Measurements from ENCODE around the gene RAPGEF1. TPM values are rescaled to one million over a fixed set of nuclear protein-coding genes. Genes with fewer than 3 reads are reported as not detected.
A peak's percentile ranks its signal among the peaks of the same experiment; 100 is the strongest.

RAPGEF1 gene
- total and polyA plus RNA-seq, 2 experiments from 2014 or later, result 9.9 to 82.8 TPM

DNA sequence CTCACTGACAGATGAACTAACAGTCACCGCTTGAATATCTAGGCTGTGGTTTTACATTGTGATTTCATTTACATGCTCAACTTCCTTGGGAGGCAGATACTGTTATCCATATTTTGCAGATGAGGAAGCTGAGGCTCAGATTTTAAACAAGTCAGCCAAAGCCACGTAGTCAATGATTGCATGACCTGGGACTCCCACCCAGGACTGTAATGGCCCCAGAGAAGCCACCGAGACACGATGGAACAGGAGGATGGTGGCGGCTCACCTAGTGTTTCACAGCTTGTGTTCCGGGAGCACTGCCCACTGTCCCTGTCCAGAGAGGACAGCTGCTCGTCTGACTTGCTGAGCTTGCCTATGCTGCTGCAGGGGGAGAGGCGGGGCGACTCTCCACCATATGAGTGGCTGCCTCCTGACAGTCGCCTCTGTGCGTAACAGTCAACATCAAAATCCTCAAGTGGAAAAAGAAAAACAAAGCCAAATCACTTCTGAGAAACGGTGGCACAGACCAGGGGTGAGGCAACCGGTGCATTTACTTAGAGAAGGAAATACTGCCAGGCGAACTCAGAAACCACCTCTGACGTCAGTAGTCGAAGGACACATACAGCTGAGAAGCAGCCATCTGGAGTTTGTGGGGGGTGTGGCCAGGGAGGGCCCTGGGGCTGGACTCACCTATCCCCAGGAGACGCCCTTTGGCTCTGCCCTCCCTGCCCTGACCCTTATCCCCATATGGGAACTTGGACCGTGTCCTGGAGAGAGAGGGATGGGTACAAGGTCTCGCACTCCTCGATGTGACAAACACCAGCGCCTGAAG, 112.0 kb downstream of the RAPGEF1 start:
- Histone ChIP-seq H2AFZ (no peak overlapping the region), H3K4me1 (ENCODE audit: insufficient read depth) (peaks cover 13% of the 10 kb centered on the region; the same call in 1 of the 2 replicates), H3K79me2 (replicated peaks; ENCODE audit: insufficient read depth) (no peaks in the 10 kb centered on the region), H3K27me3 (ENCODE audit: insufficient read depth) (no peaks in the 10 kb centered on the region), H3K4me2 (no peak overlapping the region), H3F3A (replicated peaks; ENCODE audit: low read depth) (no peaks in the 10 kb centered on the region), H3K4me3 (no peak overlapping the region), H3K9me2 (ENCODE audit: insufficient read depth) (no peaks in the 10 kb centered on the region), H4K20me1 (replicated peaks; ENCODE audit: insufficient read depth) (peaks cover 3% of the 10 kb centered on the region; the same call in 1 of the 2 replicates), H3K27ac (ENCODE audit: low read depth) (peak overlapping the region; percentile 45; the same call in 1 of the 2 replicates), H3K36me3 (ENCODE audit: insufficient read depth) (peaks cover 15% of the 10 kb centered on the region; the same call in 1 of the 2 replicates)
- DNase-seq (ENCODE audit: low spot score) (no peak), ATAC-seq (peak; percentile 62)
- H3K4me3 Mint-ChIP-seq, result no peak overlapping the region
- H3K4me1 Mint-ChIP-seq, result peaks cover 21% of the 10 kb centered on the region
- H3K9me3 Mint-ChIP-seq, result no peaks in the 10 kb centered on the region
- H3K27me3 Mint-ChIP-seq (ENCODE audit: insufficient read depth, low read depth, poor library complexity), result peaks cover 7% of the 10 kb centered on the region
- no peak overlapping the region for H3K27ac Mint-ChIP-seq
- H3K36me3 Mint-ChIP-seq (ENCODE audit: low read depth), result peaks cover 16% of the 10 kb centered on the region; the same call in 2 of the 3 replicates
- TF ChIP-seq, protein P1, sequence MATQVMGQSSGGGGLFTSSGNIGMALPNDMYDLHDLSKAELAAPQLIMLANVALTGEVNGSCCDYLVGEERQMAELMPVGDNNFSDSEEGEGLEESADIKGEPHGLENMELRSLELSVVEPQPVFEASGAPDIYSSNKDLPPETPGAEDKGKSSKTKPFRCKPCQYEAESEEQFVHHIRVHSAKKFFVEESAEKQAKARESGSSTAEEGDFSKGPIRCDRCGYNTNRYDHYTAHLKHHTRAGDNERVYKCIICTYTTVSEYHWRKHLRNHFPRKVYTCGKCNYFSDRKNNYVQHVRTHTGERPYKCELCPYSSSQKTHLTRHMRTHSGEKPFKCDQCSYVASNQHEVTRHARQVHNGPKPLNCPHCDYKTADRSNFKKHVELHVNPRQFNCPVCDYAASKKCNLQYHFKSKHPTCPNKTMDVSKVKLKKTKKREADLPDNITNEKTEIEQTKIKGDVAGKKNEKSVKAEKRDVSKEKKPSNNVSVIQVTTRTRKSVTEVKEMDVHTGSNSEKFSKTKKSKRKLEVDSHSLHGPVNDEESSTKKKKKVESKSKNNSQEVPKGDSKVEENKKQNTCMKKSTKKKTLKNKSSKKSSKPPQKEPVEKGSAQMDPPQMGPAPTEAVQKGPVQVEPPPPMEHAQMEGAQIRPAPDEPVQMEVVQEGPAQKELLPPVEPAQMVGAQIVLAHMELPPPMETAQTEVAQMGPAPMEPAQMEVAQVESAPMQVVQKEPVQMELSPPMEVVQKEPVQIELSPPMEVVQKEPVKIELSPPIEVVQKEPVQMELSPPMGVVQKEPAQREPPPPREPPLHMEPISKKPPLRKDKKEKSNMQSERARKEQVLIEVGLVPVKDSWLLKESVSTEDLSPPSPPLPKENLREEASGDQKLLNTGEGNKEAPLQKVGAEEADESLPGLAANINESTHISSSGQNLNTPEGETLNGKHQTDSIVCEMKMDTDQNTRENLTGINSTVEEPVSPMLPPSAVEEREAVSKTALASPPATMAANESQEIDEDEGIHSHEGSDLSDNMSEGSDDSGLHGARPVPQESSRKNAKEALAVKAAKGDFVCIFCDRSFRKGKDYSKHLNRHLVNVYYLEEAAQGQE (IDR thresholded peaks at IDR 0.05; ENCODE audit: unreplicated experiment), result no peak
- TF ChIP-seq NANOG (IDR thresholded peaks at IDR 0.05; ENCODE audit: borderline replicate concordance) (no peak), POLR2AphosphoS5 (IDR thresholded peaks at IDR 0.05; ENCODE audit: low read depth) (no peak), EZH2phosphoT487 (IDR thresholded peaks at IDR 0.05; ENCODE audit: unreplicated experiment) (no peak)

DNA sequence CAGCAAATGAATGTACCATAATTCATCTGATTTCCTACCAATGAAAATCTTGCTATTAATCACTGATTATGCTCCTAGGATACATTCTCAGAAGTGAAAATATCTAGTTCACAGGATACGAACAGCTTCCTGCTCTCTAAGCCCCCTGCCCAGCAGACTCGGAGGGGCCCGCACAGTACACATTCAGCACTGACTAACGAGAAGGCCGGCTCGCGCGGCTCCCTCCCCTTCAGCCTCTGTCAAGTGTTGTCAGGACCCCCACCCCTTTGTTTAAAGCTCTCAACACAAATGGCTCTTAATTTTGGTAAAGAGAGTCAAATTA, 112.6 kb downstream of the RAPGEF1 start:
- no peak for ATAC-seq
- peaks cover 7% of the 10 kb centered on the region for H3K27me3 Mint-ChIP-seq (ENCODE audit: insufficient read depth, low read depth, poor library complexity)
- peaks cover 3% of the 10 kb centered on the region; the same call in 1 of the 2 replicates for H4K20me1 ChIP-seq (replicated peaks; ENCODE audit: insufficient read depth)
- no peak overlapping the region for H3K4me3 ChIP-seq
- peaks cover 21% of the 10 kb centered on the region for H3K4me1 Mint-ChIP-seq
- peaks cover 13% of the 10 kb centered on the region; the same call in 1 of the 2 replicates for H3K4me1 ChIP-seq (ENCODE audit: insufficient read depth)
- H3K4me2 ChIP-seq, result no peak overlapping the region
- no peak for DNase-seq (ENCODE audit: low spot score)
- no peaks in the 10 kb centered on the region for H3K9me2 ChIP-seq (ENCODE audit: insufficient read depth)
- H2AFZ ChIP-seq, result no peak overlapping the region
- H3F3A ChIP-seq (replicated peaks; ENCODE audit: low read depth), result no peaks in the 10 kb centered on the region
- H3K36me3 ChIP-seq (ENCODE audit: insufficient read depth), result peaks cover 15% of the 10 kb centered on the region; the same call in 1 of the 2 replicates
- H3K79me2 ChIP-seq (replicated peaks; ENCODE audit: insufficient read depth), result no peaks in the 10 kb centered on the region
- H3K4me3 Mint-ChIP-seq, result no peak overlapping the region
- H3K27me3 ChIP-seq (ENCODE audit: insufficient read depth), result no peaks in the 10 kb centered on the region
- peaks cover 14% of the 10 kb centered on the region; the same call in 2 of the 3 replicates for H3K36me3 Mint-ChIP-seq (ENCODE audit: low read depth)
- H3K9me3 Mint-ChIP-seq, result no peaks in the 10 kb centered on the region
- no peak overlapping the region for H3K27ac ChIP-seq (ENCODE audit: low read depth)
- H3K27ac Mint-ChIP-seq, result no peak overlapping the region
- TF ChIP-seq, protein P1 (IDR thresholded peaks at IDR 0.05; ENCODE audit: unreplicated experiment), result no peak
- TF ChIP-seq EZH2phosphoT487 (IDR thresholded peaks at IDR 0.05; ENCODE audit: unreplicated experiment) (no peak), JUNB (IDR thresholded peaks at IDR 0.05; ENCODE audit: unreplicated experiment) (no peak)
